Right lobe of liver (tissue), 6 donors: ENCODE data around the gene TIAM2. TPM values are rescaled to one million over a fixed set of nuclear protein-coding genes. Genes with fewer than 3 reads are reported as not detected.
"Not testable (repeated sequence)": the region's sequence is repeated elsewhere in the genome, so short reads cannot be mapped to it uniquely, and the experiment has no call there.

Experiments used
- ATAC-seq, 4 donors: fragments of 200-7000 bp; cut with Tn5 transposase; one replicate each; pipeline ENCODE4 v1.9.1; 2020; ENCODE audit warnings: mild to moderate bottlenecking in 4 of 4, moderate library complexity in 4 of 4
- DNase-seq, 3 donors: peaks; one replicate each; pipeline ENCODE4 v3.0.0-alpha.2; 2020
- H3K27ac ChIP-seq, 3 donors: fragments of 200-600 bp; one replicate each; pipeline ENCODE4 v1.8.0; 2022
- H3K27me3 ChIP-seq, 2 donors: fragments of 200-600 bp; one replicate each; pipeline ENCODE4 v1.8.0; 2022
- H3K36me3 ChIP-seq, 4 donors: fragments of 200-600 bp; sonication (generic) in 1 of 4; one replicate each; pipeline versions ENCODE4 v1.5.1 to v1.8.0; 2017 to 2022; ENCODE audit warnings: control low read depth in 1 of 4
- H3K4me1 ChIP-seq, 4 donors: fragments of 200-600 bp; sonication (generic) in 1 of 4; one replicate each; pipeline versions ENCODE4 v1.5.1 to v1.8.0; 2017 to 2022; ENCODE audit warnings: control low read depth in 1 of 4
- H3K4me3 ChIP-seq, 3 donors: fragments of 200-600 bp; one replicate each; pipeline ENCODE4 v1.8.0; 2022
- H3K9me3 ChIP-seq, 4 donors: fragments of 200-600 bp; sonication (generic) in 1 of 4; one replicate each; pipeline versions ENCODE4 v1.5.1 to v1.8.0; 2017 to 2022; ENCODE audit warnings: control low read depth in 1 of 4
- CTCF ChIP-seq, 4 donors: fragments of 200-600 bp in 3 of 4; fragments of 450-650 bp in 1 of 4; IDR thresholded peaks; one replicate each; pipeline versions ENCODE4 v1.5.1 to v1.8.0; 2016 to 2022; ENCODE audit warnings: antibody characterized with exemption in 4 of 4, mild to moderate bottlenecking in 2 of 4
- POLR2A ChIP-seq: fragments of 450-650 bp; IDR thresholded peaks from one replicate; pipeline ENCODE4 v1.6.1; 2017; ENCODE audit warnings: antibody characterized with exemption, mild to moderate bottlenecking
- WGBS: methylation state at CpG from one replicate; pipeline ENCODE4 v1.1.6; 2018; ENCODE audit warnings: low coverage, low lambda C conversion rate; ENCODE audit not compliant: insufficient coverage; ENCODE audit errors: missing lambda C conversion rate; 5-methylcytosine and 5-hydroxymethylcytosine counted together
- intact Hi-C, 2 donors: fragments of 100-400 bp; cut with DNase I; formaldehyde crosslinking; loops; one replicate each; pipeline versions ENCODE4 v1.11.2 to v1.14.1; 2022
- total RNA-seq, 6 experiments: library from RNA; depleted of rRNA in 2 of 6; stranded (reverse); fragments of >200 nt in 2 of 6; fragmentation: NEBNext Ultra II Directional in 3 of 6; extraction: Animal tissue kit (Norgen Biotek cat#: 25700) in 3 of 6; gene quantifications; one replicate each; pipeline versions ENCODE4 v1.1.0 to v1.2.4, GENCODE V29; 2016 to 2023
- donor health status: DM: no; HTN: yes; CAD: no.
- donor health status: DM: no; HTN: no; CAD: no.
- donor health status: DM: no; HTN: no; CAD: no.
- donor health status: DM: no; HTN: yes; CAD: no.
- donor health status: DM: no; HTN: yes; CAD: no.

TIAM2 gene
- total RNA-seq, 6 experiments from 2014 or later: 1.3 to 4.4 (median 1.7) TPM

DNA sequence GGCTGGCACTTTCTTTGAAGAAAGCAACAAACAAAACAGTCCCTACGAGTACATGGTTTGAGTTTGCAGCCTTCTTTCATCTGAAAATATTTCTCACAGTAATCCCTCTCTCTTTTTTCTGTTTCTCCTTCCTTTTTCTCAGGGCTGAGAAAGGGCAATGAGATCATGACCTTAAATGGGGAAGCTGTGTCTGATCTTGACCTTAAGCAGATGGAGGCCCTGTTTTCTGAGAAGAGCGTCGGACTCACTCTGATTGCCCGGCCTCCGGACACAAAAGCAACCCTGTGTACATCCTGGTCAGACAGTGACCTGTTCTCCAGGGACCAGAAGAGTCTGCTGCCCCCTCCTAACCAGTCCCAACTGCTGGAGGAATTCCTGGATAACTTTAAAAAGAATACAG, 188.0 kb downstream of the TIAM2 start:
- no peak overlapping the region for H3K27ac ChIP-seq
- intact Hi-C loops: no loop called here
- DNase-seq (no peak), ATAC-seq (peak in 1 of 4 donors; percentile 14)
- H3K4me3 ChIP-seq: no peak overlapping the region
- no peaks in the 10 kb centered on the region for H3K27me3 ChIP-seq
- TF ChIP-seq CTCF (IDR thresholded peaks at IDR 0.05) (no peak), POLR2A (no peak)
- no peaks in the 10 kb centered on the region for H3K9me3 ChIP-seq
- no peaks in the 10 kb centered on the region for H3K36me3 ChIP-seq
- 73% methylated on average over 4 of the region's 5 CpGs for WGBS
- H3K4me1 ChIP-seq: no peaks in the 10 kb centered on the region

DNA sequence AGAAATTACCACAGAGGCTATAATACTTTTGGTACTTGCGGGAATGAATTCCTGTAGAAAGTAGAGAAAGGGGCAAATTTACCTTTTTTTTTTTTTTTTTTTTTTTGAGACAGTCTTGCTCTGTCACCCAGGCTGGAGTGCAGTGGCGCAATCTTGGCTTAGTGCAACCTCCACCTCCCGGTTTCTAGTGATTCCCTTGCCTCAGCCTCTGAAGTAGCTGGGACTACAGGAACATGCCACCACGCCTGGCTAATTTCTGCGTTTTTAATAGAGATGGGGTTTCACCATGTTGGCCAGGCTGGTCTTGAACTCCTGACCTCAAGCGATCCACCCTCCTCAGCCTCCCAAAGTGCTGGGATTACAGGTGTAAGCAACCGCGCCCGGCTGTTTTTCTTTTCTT, 189.9 kb downstream of the TIAM2 start:
- 85% methylated on average over 9 of the region's 9 CpGs for WGBS
- H3K27ac ChIP-seq, DNase-seq, H3K36me3 ChIP-seq, intact Hi-C loops, H3K27me3 ChIP-seq, H3K4me3 ChIP-seq, ATAC-seq, H3K4me1 ChIP-seq, H3K9me3 ChIP-seq: not testable (repeated sequence)

DNA sequence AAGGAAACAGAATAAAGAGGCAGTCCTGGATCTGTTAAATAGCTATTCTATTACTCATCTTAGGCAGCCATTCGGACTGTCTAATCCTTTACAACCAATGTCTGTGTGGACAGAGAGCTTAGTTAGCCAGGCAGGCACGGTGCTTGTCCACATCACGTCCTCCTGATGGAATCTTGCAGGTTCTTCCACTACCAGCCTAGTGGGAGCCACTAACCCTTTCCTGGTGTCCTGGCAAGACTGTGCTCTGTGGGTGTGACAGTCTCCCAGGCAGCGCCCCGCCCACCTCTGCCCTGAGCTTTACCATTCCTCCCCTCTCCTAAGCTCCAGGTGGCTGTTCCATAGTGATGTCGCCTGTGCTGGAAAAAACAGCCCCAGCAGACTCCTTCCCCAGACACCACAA, 190.4 kb downstream of the TIAM2 start:
- Histone ChIP-seq H3K9me3 (no peaks in the 10 kb centered on the region), H3K27me3 (no peaks in the 10 kb centered on the region), H3K36me3 (no peaks in the 10 kb centered on the region), H3K27ac (no peak overlapping the region), H3K4me3 (no peak overlapping the region), H3K4me1 (no peaks in the 10 kb centered on the region)
- ATAC-seq (peak in 1 of 4 donors; percentile 17), DNase-seq (no peak)
- intact Hi-C loops: no loop called here
- WGBS: 54% methylated on average over 6 of the region's 6 CpGs
- TF ChIP-seq POLR2A (no peak), CTCF (IDR thresholded peaks at IDR 0.05) (no peak)

DNA sequence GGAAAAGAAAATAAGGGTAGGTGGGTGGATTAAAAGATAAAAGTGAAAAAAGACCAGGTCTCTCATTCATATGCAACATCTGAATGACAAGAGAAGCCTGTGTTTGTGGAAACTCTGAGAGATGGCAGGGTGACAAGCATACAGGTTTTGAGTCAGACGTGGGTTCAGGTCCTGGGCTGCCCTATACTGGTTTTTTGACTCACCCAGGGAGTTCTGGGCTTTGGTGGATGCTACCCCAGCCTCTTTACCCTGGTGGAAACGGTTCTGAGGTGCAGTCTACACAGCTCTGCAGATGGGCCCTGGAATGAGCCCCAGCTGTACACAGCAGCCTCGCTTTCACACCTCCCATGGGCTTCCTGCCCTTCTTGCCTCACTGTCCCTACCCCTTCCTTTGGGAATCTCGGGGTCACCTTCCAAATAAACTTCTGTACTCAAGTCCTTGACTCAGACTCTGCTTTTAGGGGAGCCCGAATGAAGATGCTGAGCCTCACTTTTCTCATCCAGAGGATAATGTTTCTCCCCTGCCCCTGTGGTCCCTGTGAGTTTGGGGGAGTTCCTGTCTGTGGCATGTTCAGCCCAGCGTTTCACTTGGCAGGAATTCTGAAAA, 191.0 kb downstream of the TIAM2 start:
- H3K27ac ChIP-seq: no peak overlapping the region
- H3K4me3 ChIP-seq: no peak overlapping the region
- H3K36me3 ChIP-seq: no peaks in the 10 kb centered on the region
- H3K9me3 ChIP-seq: no peaks in the 10 kb centered on the region
- peak in 1 of 4 donors; percentile 25 for ATAC-seq
- DNase-seq: no peak
- no peaks in the 10 kb centered on the region for H3K4me1 ChIP-seq
- 50% methylated on average over 5 of the region's 6 CpGs for WGBS
- intact Hi-C loops: no loop called here
- TF ChIP-seq CTCF (IDR thresholded peaks at IDR 0.05) (no peak), POLR2A (no peak)
- no peaks in the 10 kb centered on the region for H3K27me3 ChIP-seq

DNA sequence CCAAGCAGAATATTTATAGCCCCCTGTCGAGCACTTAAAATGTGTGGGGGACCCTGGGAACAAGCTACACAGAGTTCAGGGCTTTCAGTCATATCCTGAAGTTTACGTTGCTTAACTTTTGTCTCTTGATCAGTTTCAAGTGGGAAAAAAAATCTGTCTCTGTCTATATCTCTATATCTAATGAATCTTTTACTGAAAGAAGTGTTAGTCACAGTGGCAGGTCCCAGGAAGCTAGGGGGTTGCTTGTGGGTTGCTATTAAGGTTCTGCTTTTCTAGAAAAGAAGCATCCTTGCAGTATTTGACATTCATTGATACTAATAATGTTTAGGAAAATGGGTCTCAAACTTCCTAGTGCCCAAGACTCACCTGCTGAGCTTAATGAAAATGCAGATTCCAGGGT, 192.0 kb downstream of the TIAM2 start:
- Histone ChIP-seq H3K36me3 (no peaks in the 10 kb centered on the region), H3K4me1 (no peaks in the 10 kb centered on the region), H3K9me3 (no peaks in the 10 kb centered on the region), H3K27me3 (no peaks in the 10 kb centered on the region), H3K27ac (no peak overlapping the region), H3K4me3 (no peak overlapping the region)
- DNase-seq (no peak), ATAC-seq (no peak)
- intact Hi-C loops: no loop called here
- TF ChIP-seq POLR2A: no peak
- TF ChIP-seq CTCF (IDR thresholded peaks at IDR 0.05): no peak
- WGBS: 47% methylated on average over 2 of the region's 2 CpGs
